ENCODE measurements around the gene HES4.
A peak's percentile ranks its signal among the peaks of the same experiment; 100 is the strongest.

The HES4 gene

GRCh38 chr1:1004780-1005697, 5.1 kb upstream of the HES4 start:
- Histone ChIP-seq H3K4me1 (ENCODE audit: low read length) (no peaks in the 10 kb centered on the region), H3F3A (ENCODE audit: insufficient read depth, low read length) (no peaks in the 10 kb centered on the region), H3K79me2 (ENCODE audit: low read length) (no peaks in the 10 kb centered on the region), H2AFZ (ENCODE audit: low read length) (no peak overlapping the region), H3K9ac (ENCODE audit: low read length) (no peak overlapping the region), H3K9me2 (replicated peaks; ENCODE audit: insufficient read depth, low read length) (no peaks in the 10 kb centered on the region), H3K9me3 (replicated peaks; ENCODE audit: insufficient read depth, low read length) (no peaks in the 10 kb centered on the region), H3K4me2 (ENCODE audit: low read depth, low read length) (peak overlapping the region; percentile 5; the same call in 1 of the 2 replicates), H3K36me3 (replicated peaks; ENCODE audit: insufficient read depth, low read length) (no peaks in the 10 kb centered on the region), H3K27ac (ENCODE audit: low read length) (no peak overlapping the region), H4K20me1 (ENCODE audit: insufficient read depth, low read length) (no peaks in the 10 kb centered on the region), H3K4me3 (ENCODE audit: low read length) (no peak overlapping the region), H3K27me3 (replicated peaks; ENCODE audit: insufficient read depth, low read length) (peaks cover 86% of the 10 kb centered on the region)
- TF ChIP-seq EZH2phosphoT487 (IDR thresholded peaks at IDR 0.05; ENCODE audit: low read length): no peak
- TF ChIP-seq CTCF (IDR thresholded peaks at IDR 0.05; ENCODE audit: low read length): no peak
- TF ChIP-seq EZH2 (optimal IDR thresholded peaks at IDR 0.05; ENCODE audit: low read depth, low read length): no peak
- no peak for DNase-seq

GRCh38 chr1:1004420-1004779, 4.5 kb upstream of the HES4 start:
- Histone ChIP-seq H3K27ac (ENCODE audit: low read length) (no peak overlapping the region), H3K9ac (ENCODE audit: low read length) (no peak overlapping the region), H3K9me3 (replicated peaks; ENCODE audit: insufficient read depth, low read length) (no peaks in the 10 kb centered on the region), H3F3A (ENCODE audit: insufficient read depth, low read length) (no peaks in the 10 kb centered on the region), H3K4me2 (ENCODE audit: low read depth, low read length) (no peak overlapping the region), H3K27me3 (replicated peaks; ENCODE audit: insufficient read depth, low read length) (peaks cover 85% of the 10 kb centered on the region), H3K4me3 (ENCODE audit: low read length) (no peak overlapping the region), H3K79me2 (ENCODE audit: low read length) (no peaks in the 10 kb centered on the region), H2AFZ (ENCODE audit: low read length) (no peak overlapping the region), H4K20me1 (ENCODE audit: insufficient read depth, low read length) (no peaks in the 10 kb centered on the region), H3K9me2 (replicated peaks; ENCODE audit: insufficient read depth, low read length) (no peaks in the 10 kb centered on the region), H3K4me1 (ENCODE audit: low read length) (no peaks in the 10 kb centered on the region), H3K36me3 (replicated peaks; ENCODE audit: insufficient read depth, low read length) (no peaks in the 10 kb centered on the region)
- no peak for TF ChIP-seq EZH2phosphoT487 (IDR thresholded peaks at IDR 0.05; ENCODE audit: low read length)
- no peak for TF ChIP-seq CTCF (IDR thresholded peaks at IDR 0.05; ENCODE audit: low read length)
- no peak for TF ChIP-seq EZH2 (optimal IDR thresholded peaks at IDR 0.05; ENCODE audit: low read depth, low read length)
- no peak for DNase-seq

GRCh38 chr1:1003618-1004419, 3.9 kb upstream of the HES4 start:
- Histone ChIP-seq H3K79me2 (ENCODE audit: low read length) (no peaks in the 10 kb centered on the region), H3K27ac (ENCODE audit: low read length) (no peak overlapping the region), H3K4me2 (ENCODE audit: low read depth, low read length) (no peak overlapping the region), H3K4me3 (ENCODE audit: low read length) (no peak overlapping the region), H4K20me1 (ENCODE audit: insufficient read depth, low read length) (no peaks in the 10 kb centered on the region), H3K4me1 (ENCODE audit: low read length) (no peaks in the 10 kb centered on the region), H3K9me2 (replicated peaks; ENCODE audit: insufficient read depth, low read length) (no peaks in the 10 kb centered on the region), H2AFZ (ENCODE audit: low read length) (no peak overlapping the region), H3K27me3 (replicated peaks; ENCODE audit: insufficient read depth, low read length) (peaks cover 84% of the 10 kb centered on the region), H3K9me3 (replicated peaks; ENCODE audit: insufficient read depth, low read length) (no peaks in the 10 kb centered on the region), H3F3A (ENCODE audit: insufficient read depth, low read length) (no peaks in the 10 kb centered on the region), H3K36me3 (replicated peaks; ENCODE audit: insufficient read depth, low read length) (no peaks in the 10 kb centered on the region), H3K9ac (ENCODE audit: low read length) (no peak overlapping the region)
- no peak for TF ChIP-seq EZH2 (optimal IDR thresholded peaks at IDR 0.05; ENCODE audit: low read depth, low read length)
- no peak for TF ChIP-seq EZH2phosphoT487 (IDR thresholded peaks at IDR 0.05; ENCODE audit: low read length)
- TF ChIP-seq CTCF (IDR thresholded peaks at IDR 0.05; ENCODE audit: low read length): no peak
- DNase-seq: no peak

Data from MM.1S (cell line).